HCT116 (cell line): Measurements from ENCODE around the gene UMODL1.
A peak's percentile ranks its signal among the peaks of the same experiment; 100 is the strongest.

ENCODE experiments used
- CTCF ChIP-seq, 3 experiments: fragments of 200-600 bp in 1 of 3; sonication (generic) in 1 of 3; IDR thresholded peaks in 2 of 3; conservative IDR thresholded peaks in 1 of 3; 2 replicates each; pipeline ENCODE4 v1.5.1; 2012 to 2017; ENCODE audit warnings: low read depth in 2 of 3, low read length in 2 of 3, antibody characterized with exemption in 1 of 3, borderline replicate concordance in 1 of 3, control low read depth in 1 of 3, mild to moderate bottlenecking in 1 of 3, mixed read lengths in 1 of 3, mixed run types in 1 of 3, moderate library complexity in 1 of 3; ENCODE audit not compliant: insufficient read depth in 1 of 3
- POLR2A ChIP-seq: IDR thresholded peaks from 2 replicates; pipeline ENCODE4 v1.7.0; 2011; ENCODE audit warnings: borderline replicate concordance; ENCODE audit not compliant: insufficient read depth, insufficient read length; ENCODE audit errors: extremely low read depth
- POLR2AphosphoS5 ChIP-seq: IDR thresholded peaks from 2 replicates; pipeline ENCODE4 v1.6.1; 2011; ENCODE audit warnings: mild to moderate bottlenecking, low read depth, low read length, moderate library complexity
- TCF7L2 ChIP-seq: IDR thresholded peaks from 2 replicates; pipeline ENCODE4 v1.7.0; 2011; ENCODE audit warnings: borderline replicate concordance, inconsistent platforms; ENCODE audit not compliant: insufficient read depth, insufficient read length; ENCODE audit errors: extremely low read depth

- no peak for TF ChIP-seq POLR2A
- peak in 1 of 3 experiments; percentile 27; a peak in 2 of 6 replicates for TF ChIP-seq CTCF (IDR thresholded peaks at IDR 0.05 in 2 of 3, conservative IDR thresholded peaks at IDR 0.05 in 1 of 3; ENCODE audit: borderline replicate concordance in 1 of 3, insufficient read depth in 1 of 3, low read depth in 2 of 3, low read length in 2 of 3)
- no peak for TF ChIP-seq POLR2AphosphoS5
- no peak for TF ChIP-seq TCF7L2
Observed at GRCh38 chr21:42107177-42107880, 36.2 kb downstream of the UMODL1 start.
